ENCODE data around the gene ARPP19. TPM values are rescaled to one million over a fixed set of nuclear protein-coding genes. Genes with fewer than 3 reads are reported as not detected.

Gene ARPP19
- total and polyA plus RNA-seq, 9 of the 15 experiments (the other 6 are each of a cell fraction or from before 2014, with no cell fraction given): 33.3 to 102 (median 60.5) TPM

DNA sequence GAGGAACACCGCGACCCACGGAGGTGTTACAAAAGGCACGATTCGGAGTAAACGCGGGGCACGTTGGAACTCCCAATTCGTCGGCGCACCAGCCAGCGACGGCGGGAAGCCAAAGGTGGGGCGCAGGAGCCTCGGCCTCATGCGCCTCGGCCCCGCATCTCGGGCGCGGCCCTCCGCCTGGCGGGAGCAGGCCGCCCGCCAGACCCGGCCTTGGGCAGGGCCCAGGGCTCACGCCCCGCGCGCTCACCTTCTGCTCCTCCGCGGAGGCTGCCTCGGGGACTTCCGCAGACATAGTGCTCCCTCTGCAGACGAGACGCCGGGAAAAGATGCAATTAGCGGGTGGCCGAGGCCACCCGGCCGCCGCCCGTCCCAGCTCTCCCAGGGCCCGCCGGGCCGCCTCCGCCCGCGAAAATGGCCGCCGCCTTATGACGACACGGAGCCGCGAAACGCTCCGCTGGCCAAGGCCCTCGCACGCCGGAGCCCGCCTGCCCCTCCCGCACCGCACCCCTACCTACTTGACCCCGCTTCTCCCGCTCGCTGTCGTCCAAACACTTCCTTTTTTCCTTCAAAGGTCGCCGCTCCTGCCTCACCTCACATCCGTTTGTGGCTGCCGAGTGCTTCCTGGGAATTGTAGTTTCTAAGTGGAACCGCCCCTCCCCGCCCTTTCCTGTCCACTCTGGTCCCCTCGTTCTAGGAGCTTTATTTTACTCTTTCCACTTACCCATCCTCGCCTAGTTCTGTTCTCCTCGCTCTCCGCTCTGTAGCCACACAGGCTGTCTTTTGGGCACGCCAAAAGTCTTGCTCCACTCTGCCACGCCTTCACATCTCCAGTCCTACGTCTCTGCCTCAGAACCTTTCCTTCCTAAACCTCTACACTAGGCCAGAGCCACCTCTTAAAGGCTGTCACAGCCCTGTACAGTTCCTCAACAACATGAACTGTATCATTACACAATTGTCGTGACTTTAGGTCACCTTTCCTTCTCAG, at the start of gene ARPP19 (continued):
- TF ChIP-seq MCM5 (IDR thresholded peaks at IDR 0.05; ENCODE audit: low read depth) (no peak), SMC3 (conservative IDR thresholded peaks at IDR 0.05; ENCODE audit: insufficient read depth, low read depth, low read length) (no peak), GATAD2A (IDR thresholded peaks at IDR 0.05) (no peak), SAFB2 (IDR thresholded peaks at IDR 0.05; ENCODE audit: borderline replicate concordance, low read depth, low read length, severe bottlenecking) (no peak), CBX1 (IDR thresholded peaks at IDR 0.05; ENCODE audit: low read depth) (peak; percentile 48; the same call in 1 of the 2 replicates), SREBF2 (CRISPR knock-in tag; IDR thresholded peaks at IDR 0.05) (no peak), SMAD4 (CRISPR knock-in tag; conservative IDR thresholded peaks at IDR 0.05) (peak; percentile 81), GTF2F1 (IDR thresholded peaks at IDR 0.05; ENCODE audit: low read depth, low read length) (no peak), PCBP2 (IDR thresholded peaks at IDR 0.05; ENCODE audit: low read depth, low read length, poor library complexity, severe bottlenecking) (no peak), SIRT6 (IDR thresholded peaks at IDR 0.05; ENCODE audit: low read depth, low read length) (no peak), HMG20B (CRISPR knock-in tag; IDR thresholded peaks at IDR 0.05) (no peak), TBL1XR1 (IDR thresholded peaks at IDR 0.05; ENCODE audit: low read length in 2 of 2) (peak in 1 of 2 experiments; percentile 24; a peak in 1 of 4 replicates), TAF7 (tag; IDR thresholded peaks at IDR 0.05) (no peak), SREBF1 (IDR thresholded peaks at IDR 0.05; ENCODE audit: borderline replicate concordance, low read depth, low read length) (0 out of 2 replicates have a peak, but pooled peaks have one; percentile 44), CSDE1 (IDR thresholded peaks at IDR 0.05) (no peak; a peak in 1 of 4 replicates), LEF1 (IDR thresholded peaks at IDR 0.05) (peak; percentile 40; the same call in 1 of the 2 replicates), POLR2H (tag; IDR thresholded peaks at IDR 0.05; ENCODE audit: low read depth) (no peak; the same call in 1 of the 2 replicates), TCF7L2 (IDR thresholded peaks at IDR 0.05; ENCODE audit: low read depth, low read length) (peak; percentile 88), NCOA6 (IDR thresholded peaks at IDR 0.05) (no peak), ZNF584 (CRISPR knock-in tag; IDR thresholded peaks at IDR 0.05; ENCODE audit: low read depth) (no peak)
- TF ChIP-seq, protein P1, sequence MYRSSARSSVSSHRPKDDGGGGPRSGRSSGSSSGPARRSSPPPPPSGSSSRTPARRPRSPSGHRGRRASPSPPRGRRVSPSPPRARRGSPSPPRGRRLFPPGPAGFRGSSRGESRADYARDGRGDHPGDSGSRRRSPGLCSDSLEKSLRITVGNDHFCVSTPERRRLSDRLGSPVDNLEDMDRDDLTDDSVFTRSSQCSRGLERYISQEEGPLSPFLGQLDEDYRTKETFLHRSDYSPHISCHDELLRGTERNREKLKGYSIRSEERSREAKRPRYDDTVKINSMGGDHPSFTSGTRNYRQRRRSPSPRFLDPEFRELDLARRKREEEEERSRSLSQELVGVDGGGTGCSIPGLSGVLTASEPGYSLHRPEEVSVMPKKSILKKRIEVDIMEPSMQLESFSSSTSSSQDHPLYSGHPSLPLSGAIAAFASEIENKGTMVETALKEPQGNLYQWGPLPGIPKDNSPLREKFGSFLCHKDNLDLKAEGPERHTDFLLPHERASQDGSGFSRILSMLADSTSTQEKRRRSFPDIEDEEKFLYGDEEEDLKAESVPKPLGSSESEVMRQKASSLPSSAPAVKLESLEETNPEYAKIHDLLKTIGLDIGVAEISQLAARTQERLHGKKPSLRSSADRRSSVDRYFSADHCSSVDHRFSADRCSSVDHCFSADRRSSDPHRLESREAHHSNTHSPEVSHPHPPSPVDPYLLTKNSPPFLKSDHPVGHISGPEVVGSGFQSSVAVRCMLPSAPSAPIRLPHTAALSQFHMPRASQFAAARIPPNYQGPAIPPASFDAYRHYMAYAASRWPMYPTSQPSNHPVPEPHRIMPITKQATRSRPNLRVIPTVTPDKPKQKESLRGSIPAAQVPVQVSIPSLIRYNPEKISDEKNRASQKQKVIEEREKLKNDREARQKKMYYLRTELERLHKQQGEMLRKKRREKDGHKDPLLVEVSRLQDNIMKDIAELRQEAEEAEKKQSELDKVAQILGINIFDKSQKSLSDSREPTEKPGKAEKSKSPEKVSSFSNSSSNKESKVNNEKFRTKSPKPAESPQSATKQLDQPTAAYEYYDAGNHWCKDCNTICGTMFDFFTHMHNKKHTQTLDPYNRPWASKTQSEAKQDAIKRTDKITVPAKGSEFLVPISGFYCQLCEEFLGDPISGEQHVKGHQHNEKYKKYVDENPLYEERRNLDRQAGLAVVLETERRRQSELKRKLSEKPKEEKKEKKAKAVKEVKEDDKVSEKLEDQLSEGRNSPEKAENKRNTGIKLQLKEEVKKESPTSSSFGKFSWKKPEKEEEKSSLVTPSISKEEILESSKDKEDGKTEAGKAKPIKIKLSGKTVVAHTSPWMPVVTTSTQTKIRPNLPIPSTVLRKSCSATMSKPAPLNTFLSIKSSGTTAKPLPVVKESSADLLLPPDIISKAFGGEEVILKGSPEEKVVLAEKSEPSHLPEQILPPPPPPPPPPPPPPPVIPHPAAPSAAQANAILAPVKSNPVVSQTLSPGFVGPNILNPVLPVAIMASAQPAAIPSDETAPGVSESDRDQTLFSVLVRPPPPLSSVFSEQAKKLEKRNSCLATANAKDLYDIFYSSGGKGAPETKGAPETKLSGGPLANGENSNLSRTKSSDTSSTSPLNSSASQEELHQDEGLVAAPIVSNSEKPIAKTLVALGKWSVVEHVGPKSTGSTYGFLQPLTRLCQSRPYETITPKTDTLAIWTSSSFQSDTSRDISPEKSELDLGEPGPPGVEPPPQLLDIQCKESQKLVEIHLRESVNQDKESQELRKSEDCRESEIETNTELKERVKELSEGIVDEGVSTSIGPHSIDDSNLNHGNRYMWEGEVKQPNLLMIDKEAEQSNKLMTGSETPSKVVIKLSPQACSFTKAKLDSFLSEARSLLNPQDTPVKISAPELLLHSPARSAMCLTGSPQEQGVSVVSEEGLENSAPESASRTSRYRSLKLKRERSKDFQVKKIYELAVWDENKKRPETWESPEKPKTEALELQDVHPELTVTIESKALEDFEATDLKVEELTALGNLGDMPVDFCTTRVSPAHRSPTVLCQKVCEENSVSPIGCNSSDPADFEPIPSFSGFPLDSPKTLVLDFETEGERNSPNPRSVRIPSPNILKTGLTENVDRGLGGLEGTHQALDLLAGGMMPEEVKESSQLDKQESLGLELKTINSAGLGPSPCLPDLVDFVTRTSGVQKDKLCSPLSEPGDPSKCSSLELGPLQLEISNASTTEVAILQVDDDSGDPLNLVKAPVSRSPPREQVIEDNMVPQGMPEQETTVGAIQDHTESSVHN (IDR thresholded peaks at IDR 0.05; ENCODE audit: borderline replicate concordance in 1 of 2, low read depth in 1 of 2): no peak
